HepG2 (cell line): Measurements from ENCODE around the gene TFAP2E. TPM values are rescaled to one million over a fixed set of nuclear protein-coding genes. Genes with fewer than 3 reads are reported as not detected.
A peak's percentile ranks its signal among the peaks of the same experiment; 100 is the strongest.

Source experiments
- ATAC-seq: fragments of 200-7000 bp; cut with Tn5 transposase; 3 replicates; pipeline ENCODE4 v1.9.1; 2020; ENCODE audit warnings: mild to moderate bottlenecking, moderate library complexity
- BruUV-seq: library from RNA; stranded (reverse); fragments of 400-500 nt; replicated peaks from 2 replicates; lab custom pipeline; 2021; lab: Mats Ljungman, UMichigan
- CTCF ChIA-PET: fragments of 300-600 bp; formaldehyde crosslinking; extraction: SDS; loops from one replicate; lab custom pipeline; 2021; ENCODE audit warnings: low total read pairs, inconsistent platforms, low intra/inter-chr PET ratio; lab: Yijun Ruan, JAX
- POLR2A ChIA-PET: fragments of 350-600 bp; sonication (Branson Sonifier 250); formaldehyde crosslinking; loops from one replicate; lab custom pipeline; 2020; ENCODE audit warnings: antibody characterized with exemption, inconsistent platforms; lab: Yijun Ruan, JAX
- DNase-seq: peaks from one replicate; pipeline ENCODE4 v3.0.0-alpha.2; 2015; ENCODE audit warnings: low spot score
- FAIRE-seq: peaks from 3 replicates; lab custom pipeline; 2011; peaks lifted over from hg19 to GRCh38; lab: Jason Lieb, UNC
- H2AFZ ChIP-seq: one replicate; pipeline ENCODE4 v1.6.1; 2011; ENCODE audit warnings: low read length, inconsistent platforms
- H3K27ac ChIP-seq: fragments of 300-600 bp; 3 replicates; pipeline ENCODE4 v1.8.0; 2011; ENCODE audit warnings: mixed run types, mild to moderate bottlenecking, mixed read lengths, low read length, inconsistent platforms; ENCODE audit not compliant: insufficient read depth; ENCODE audit errors: extremely low read length
- H3K27me3 ChIP-seq, 2 experiments: fragments of 200-600 bp in 1 of 2; 2 replicates in 1 of 2; 3 replicates in 1 of 2; pipeline versions ENCODE4 v1.6.0 to v1.8.0; 2011; ENCODE audit warnings: low read length in 2 of 2, mild to moderate bottlenecking in 2 of 2, moderate library complexity in 2 of 2, inconsistent platforms in 1 of 2; ENCODE audit not compliant: insufficient read depth in 2 of 2, control insufficient read depth in 1 of 2
- H3K36me3 ChIP-seq, 2 experiments: fragments of 200-600 bp in 1 of 2; replicated peaks in 1 of 2; 2 replicates in 1 of 2; 3 replicates in 1 of 2; pipeline versions ENCODE4 v1.5.1 to v1.8.0; 2011; ENCODE audit warnings: low read length in 2 of 2, inconsistent platforms in 1 of 2; ENCODE audit not compliant: insufficient read depth in 2 of 2, control insufficient read depth in 1 of 2
- H3K4me1 ChIP-seq: 2 replicates; pipeline ENCODE4 v1.5.1; 2012; ENCODE audit warnings: low read length, inconsistent platforms; ENCODE audit not compliant: insufficient read depth
- H3K4me2 ChIP-seq: 2 replicates; pipeline ENCODE4 v1.6.0; 2011; ENCODE audit warnings: low read depth, low read length, inconsistent platforms
- H3K4me3 ChIP-seq, 3 experiments: fragments of 200-600 bp in 1 of 3; sonication (generic), shearing (Covaris generic) in 1 of 3; replicated peaks in 1 of 3; 2 replicates each; pipeline ENCODE4 v1.5.1; 2011 to 2016; ENCODE audit warnings: low read length in 3 of 3, inconsistent platforms in 2 of 3, low read depth in 2 of 3, mild to moderate bottlenecking in 2 of 3, control low read depth in 1 of 3, mixed read lengths in 1 of 3; ENCODE audit not compliant: insufficient read depth in 1 of 3
- H3K79me2 ChIP-seq: one replicate; pipeline ENCODE4 v1.6.1; 2011; ENCODE audit warnings: low read length, inconsistent platforms; ENCODE audit not compliant: insufficient read depth
- H3K9ac ChIP-seq: 2 replicates; pipeline ENCODE4 v1.6.0; 2011; ENCODE audit warnings: mild to moderate bottlenecking, low read depth, low read length, inconsistent platforms; ENCODE audit not compliant: insufficient read depth
- H3K9me3 ChIP-seq: 2 replicates; pipeline ENCODE4 v1.5.1; 2012; ENCODE audit warnings: mild to moderate bottlenecking, low read length
- H4K20me1 ChIP-seq: 2 replicates; pipeline ENCODE4 v1.6.0; 2011; ENCODE audit warnings: inconsistent platforms, mild to moderate bottlenecking, low read length, moderate library complexity; ENCODE audit not compliant: insufficient read depth
- ARNTL ChIP-seq: sonication (generic); formaldehyde crosslinking; IDR thresholded peaks from 2 replicates; pipeline ENCODE4 v1.4.0; 2020; ENCODE audit warnings: mild to moderate bottlenecking, missing genetic modification reagents
- EZH2 ChIP-seq: conservative IDR thresholded peaks from 2 replicates; pipeline ENCODE4 v1.6.1; 2012; ENCODE audit warnings: mild to moderate bottlenecking, low read depth, low read length, moderate library complexity
- IKZF4 ChIP-seq: sonication (generic); formaldehyde crosslinking; IDR thresholded peaks from 2 replicates; pipeline ENCODE4 v1.5.1; 2020; ENCODE audit warnings: borderline replicate concordance, mild to moderate bottlenecking, low read depth, missing genetic modification reagents; ENCODE audit errors: not compliant biosample characterization
- MAFK ChIP-seq, 2 experiments: IDR thresholded peaks in 1 of 2; conservative IDR thresholded peaks in 1 of 2; 2 replicates each; pipeline ENCODE4 v1.6.1; 2011; ENCODE audit warnings: improper control_type of control experiment in 2 of 2, low read length in 2 of 2
- ZNF121 ChIP-seq: sonication (generic); formaldehyde crosslinking; IDR thresholded peaks from 2 replicates; pipeline ENCODE4 v1.5.0; 2020; ENCODE audit warnings: mild to moderate bottlenecking, missing genetic modification reagents
- ZNF362 ChIP-seq: sonication (generic); formaldehyde crosslinking; IDR thresholded peaks from 2 replicates; pipeline ENCODE4 v1.4.0; 2020; ENCODE audit warnings: missing genetic modification reagents, mild to moderate bottlenecking, borderline replicate concordance
- ZNF441 ChIP-seq: sonication (generic); formaldehyde crosslinking; IDR thresholded peaks from 2 replicates; pipeline ENCODE4 v1.7.0; 2021; ENCODE audit warnings: missing genetic modification reagents, borderline replicate concordance
- ZNF646 ChIP-seq: sonication (generic); formaldehyde crosslinking; IDR thresholded peaks from 2 replicates; pipeline ENCODE4 v1.9.0; 2021; ENCODE audit warnings: mild to moderate bottlenecking, missing genetic modification reagents
- WGBS: methylation state at CpG from one replicate; pipeline ENCODE4 v1.1.6; 2017; ENCODE audit warnings: low lambda C conversion rate; 5-methylcytosine and 5-hydroxymethylcytosine counted together
- in situ Hi-C: cut with HindIII; loops from 2 replicates; pipeline ENCODE4 v1.10.0; 2017; ENCODE audit warnings: low pct_unique_long_range_greater_than_20kb; ENCODE audit not compliant: extremely low pct_ligation_motif_present
- intact Hi-C: fragments of 100-400 bp; cut with micrococcal nuclease; formaldehyde crosslinking; loops from one replicate; pipeline ENCODE4 v1.10.0; 2022; ENCODE audit not compliant: unreplicated experiment
- polyA plus RNA-seq, 8 experiments: library from polyadenylated mRNA; depleted of rRNA in 3 of 8; stranded (reverse) in 7 of 8; unstranded in 1 of 8; fragments of >200 nt; fragmentation: Illumina TruSeq in 4 of 8; extraction: Trizol in 4 of 8; gene quantifications; 2 replicates each; pipeline versions ENCODE4 v1.2.1 to v1.2.3, GENCODE V29; 2011 to 2016; ENCODE audit warnings: low read depth in 4 of 8, missing spikeins in 1 of 8, mixed read lengths in 1 of 8; ENCODE audit not compliant: insufficient read depth in 1 of 8
- total RNA-seq, 5 experiments: library from RNA; depleted of rRNA; stranded (reverse); fragments of >200 nt; fragmentation: Illumina TruSeq; extraction: Trizol; gene quantifications; 2 replicates each; pipeline ENCODE4 v1.2.3, GENCODE V29; 2016; ENCODE audit warnings: low read depth in 1 of 5

The TFAP2E gene
- total and polyA plus RNA-seq, 2 of the 13 experiments (the other 11 are each of a cell fraction or from before 2014, with no cell fraction given), result 0.31 to 0.41 TPM

DNA sequence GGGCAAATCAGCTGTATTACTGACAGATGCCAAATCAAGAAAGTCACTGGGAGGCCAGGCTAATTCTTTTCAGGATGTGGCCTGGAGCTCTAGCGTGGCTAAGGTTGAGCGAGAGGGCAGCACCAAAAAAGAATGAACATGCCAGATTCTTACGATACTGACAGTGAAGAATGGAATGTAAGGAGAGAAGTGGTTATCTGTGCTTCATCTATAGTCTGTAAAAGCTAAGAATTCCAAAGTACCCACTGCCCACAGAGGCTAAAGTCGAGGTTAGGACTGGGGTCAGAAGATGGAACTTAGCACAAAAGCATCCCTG is 32.7 kb downstream of the TFAP2E start (continued):
- TF ChIP-seq ZNF362, result no peak
- no peak for TF ChIP-seq ZNF441 (CRISPR knock-in tag)
- TF ChIP-seq ZNF646 (CRISPR knock-in tag), result no peak
- TF ChIP-seq MAFK (conservative IDR thresholded peaks at IDR 0.05 in 1 of 2, IDR thresholded peaks at IDR 0.05 in 1 of 2; ENCODE audit: low read length in 2 of 2), result no peak
- no peak for TF ChIP-seq IKZF4 (CRISPR knock-in tag)

GRCh38 chr1:35611655-35612054 is 38.5 kb downstream of the TFAP2E start:
- no peak for DNase-seq
- intact Hi-C loops, result no loop called here
- no peak for FAIRE-seq
- TF ChIP-seq ARNTL (CRISPR knock-in tag) (no peak), EZH2 (no peak), ZNF121 (CRISPR knock-in tag) (peak; percentile 54)
- BruUV-seq, result no TSS peak
- Histone ChIP-seq H2AFZ (no peak overlapping the region), H3K4me1 (no peaks in the 10 kb centered on the region), H3K4me2 (no peak overlapping the region), H3K27ac (no peak overlapping the region), H3K79me2 (peaks cover 28% of the 10 kb centered on the region), H3K4me3 (no peak overlapping the region), H3K27me3 (no peaks in the 10 kb centered on the region), H3K36me3 (peaks cover 13 to 76% of the 10 kb centered on the region in 2 experiments), H3K9ac (no peak overlapping the region), H3K9me3 (no peaks in the 10 kb centered on the region), H4K20me1 (no peaks in the 10 kb centered on the region)
- ChIA-PET POLR2A (no interaction called here), CTCF (no interaction called here)
- in situ Hi-C loops, result no loop called here
- no peak for ATAC-seq
- 96% methylated on average over 7 of the region's 7 CpGs for WGBS
